K562 treated with DMSO at 1 percent for 48 hours (cell line): ENCODE data around the gene APLP1. TPM values are rescaled to one million over a fixed set of nuclear protein-coding genes. Genes with fewer than 3 reads are reported as not detected.

Experiments
- total RNA-seq: library from RNA; unstranded; fragments of 300-600 nt; gene quantifications from 2 replicates; pipeline ENCODE4 v1.2.3, GENCODE V29; 2022; ENCODE audit warnings: low replicate concordance; ENCODE audit errors: extremely low read depth

APLP1 gene
- not detected in 2 replicates for total RNA-seq

GRCh38 chr19:35868172-35868822 lies at the start of gene APLP1:
TSS of gene APLP1 (plus strand) at chr19:35868574. CDS start at chr19:35868637, 63 bp downstream.

GRCh38 chr19:35852029-35852780 lies 16.2 kb upstream of the APLP1 start, which contains the start of gene NPHS1:
TSS of gene NPHS1 (minus strand) at chr19:35852504. CDS start at chr19:35851837, 667 bp downstream.

GRCh38 chr19:35856546-35857149 lies 11.7 kb upstream of the APLP1 start, which contains the start of gene KIRREL2:
TSS of gene KIRREL2 (plus strand) at chr19:35856911. CDS start at chr19:35857120, 209 bp downstream.

GRCh38 chr19:35901854-35902661 lies 33.7 kb downstream of the APLP1 start, which contains the start of gene HCST:
TSS of gene HCST (plus strand) at chr19:35902529. CDS start at chr19:35902594, 65 bp downstream.

GRCh38 chr19:35908010-35908441 lies 39.7 kb downstream of the APLP1 start, which contains the start of gene TYROBP:
TSS of gene TYROBP (minus strand) at chr19:35908295. CDS start at chr19:35908228, 67 bp downstream.

Other genes starting within 250 kb of the APLP1 start
- not detected in 2 replicates for gene RBM42, start 239.5 kb upstream of the APLP1 start, total RNA-seq
- gene ETV2, start 226.8 kb upstream of the APLP1 start, total RNA-seq: not detected in 2 replicates
- gene COX6B1, start 220.3 kb upstream of the APLP1 start, total RNA-seq: not detected in 2 replicates
- not detected in 2 replicates for gene UPK1A, start 202.1 kb upstream of the APLP1 start, total RNA-seq
- gene ZBTB32, start 164.0 kb upstream of the APLP1 start, total RNA-seq: not detected in 2 replicates
- 67.8 TPM in 1 of 2 replicates, not detected in the other for gene KMT2B, start 150.6 kb upstream of the APLP1 start, total RNA-seq
- not detected in 2 replicates for gene IGFLR1, start 126.1 kb upstream of the APLP1 start, total RNA-seq
- not detected in 2 replicates for gene U2AF1L4, start 123.2 kb upstream of the APLP1 start, total RNA-seq
- gene PSENEN, start 122.9 kb upstream of the APLP1 start, total RNA-seq: not detected in 2 replicates
- not detected in 2 replicates for gene LIN37, start 120.0 kb upstream of the APLP1 start, total RNA-seq
- gene HSPB6, start 111.5 kb upstream of the APLP1 start, total RNA-seq: not detected in 2 replicates
- gene PROSER3, start 110.4 kb upstream of the APLP1 start, total RNA-seq: not detected in 2 replicates
- gene ARHGAP33, start 93.0 kb upstream of the APLP1 start, total RNA-seq: not detected in 2 replicates
- gene PRODH2, start 55.7 kb upstream of the APLP1 start, total RNA-seq: not detected in 2 replicates
- gene NPHS1, start 16.1 kb upstream of the APLP1 start, total RNA-seq: not detected in 2 replicates
- not detected in 2 replicates for gene KIRREL2, start 11.7 kb upstream of the APLP1 start, total RNA-seq
- not detected in 2 replicates for gene NFKBID, start 32.0 kb downstream of the APLP1 start, total RNA-seq
- gene HCST, start 34.0 kb downstream of the APLP1 start, total RNA-seq: not detected in 2 replicates
- gene TYROBP, start 39.7 kb downstream of the APLP1 start, total RNA-seq: not detected in 2 replicates
- gene LRFN3, start 67.8 kb downstream of the APLP1 start, total RNA-seq: not detected in 2 replicates
- gene SDHAF1, start 126.6 kb downstream of the APLP1 start, total RNA-seq: not detected in 2 replicates
- gene SYNE4, start 140.2 kb downstream of the APLP1 start, total RNA-seq: not detected in 2 replicates
- not detected in 2 replicates for gene ALKBH6, start 145.6 kb downstream of the APLP1 start, total RNA-seq
- not detected in 2 replicates for gene CLIP3, start 164.3 kb downstream of the APLP1 start, total RNA-seq
- not detected in 2 replicates for gene THAP8, start 185.7 kb downstream of the APLP1 start, total RNA-seq
- gene WDR62, start 186.3 kb downstream of the APLP1 start, total RNA-seq: not detected in 2 replicates
- gene OVOL3, start 242.6 kb downstream of the APLP1 start, total RNA-seq: not detected in 2 replicates
- gene POLR2I, start 246.3 kb downstream of the APLP1 start, total RNA-seq: not detected in 2 replicates
- not detected in 2 replicates for gene TBCB, start 246.9 kb downstream of the APLP1 start, total RNA-seq